K562 (cell line): ENCODE measurements around the gene MMP23B. TPM values are rescaled to one million over a fixed set of nuclear protein-coding genes. Genes with fewer than 3 reads are reported as not detected.

ENCODE experiments used
- ARHGAP35 ChIP-seq: fragments of 450-650 bp; IDR thresholded peaks from 2 replicates; pipeline ENCODE4 v1.6.1; 2018; ENCODE audit not compliant: partially characterized antibody
- BACH1 ChIP-seq: fragments of 200-800 bp; sonication (Bioruptor generic); IDR thresholded peaks from 2 replicates; pipeline ENCODE4 v1.6.1; 2016; ENCODE audit warnings: missing genetic modification characterization, missing compliant biosample characterization
- FOXK2 ChIP-seq, 2 experiments: fragments of 450-650 bp; IDR thresholded peaks in 1 of 2; conservative IDR thresholded peaks in 1 of 2; 2 replicates each; pipeline ENCODE4 v1.6.1; 2016; ENCODE audit warnings: low read depth in 2 of 2, mild to moderate bottlenecking in 1 of 2
- HMGN3 ChIP-seq: IDR thresholded peaks from 2 replicates; pipeline ENCODE4 v1.6.1; 2011; ENCODE audit warnings: borderline replicate concordance, low read depth, mild to moderate bottlenecking, mixed read lengths, low read length; ENCODE audit not compliant: insufficient read length; ENCODE audit errors: extremely low read depth
- JUN ChIP-seq, 2 experiments: sonication (generic) in 1 of 2; formaldehyde crosslinking in 1 of 2; IDR thresholded peaks; 2 replicates each; pipeline versions ENCODE4 v1.6.1 to v1.8.0; 2012 to 2022; ENCODE audit warnings: borderline replicate concordance in 2 of 2, mild to moderate bottlenecking in 2 of 2, improper control_type of control experiment in 1 of 2, low read depth in 1 of 2, low read length in 1 of 2, missing genetic modification reagents in 1 of 2
- MAZ ChIP-seq, 2 experiments: fragments of 450-650 bp in 1 of 2; sonication (generic) in 1 of 2; formaldehyde crosslinking; IDR thresholded peaks in 1 of 2; conservative IDR thresholded peaks in 1 of 2; 2 replicates each; pipeline versions ENCODE4 v1.4.0 to v1.5.0; 2020; ENCODE audit warnings: mild to moderate bottlenecking in 1 of 2, missing genetic modification reagents in 1 of 2
- MCM5 ChIP-seq: fragments of 450-650 bp; IDR thresholded peaks from 2 replicates; pipeline ENCODE4 v1.6.1; 2016; ENCODE audit warnings: low read depth
- NCOA4 ChIP-seq: fragments of 450-650 bp; IDR thresholded peaks from 2 replicates; pipeline ENCODE4 v1.6.1; 2018; ENCODE audit warnings: mild to moderate bottlenecking; ENCODE audit not compliant: partially characterized antibody
- PHB2 ChIP-seq: fragments of 450-650 bp; IDR thresholded peaks from 2 replicates; pipeline ENCODE4 v1.6.1; 2017; ENCODE audit warnings: low read depth
- POLR2AphosphoS2 ChIP-seq: IDR thresholded peaks from 2 replicates; pipeline ENCODE4 v1.6.1; 2012; ENCODE audit warnings: low read length, improper control_type of control experiment
- RB1 ChIP-seq: fragments of 450-650 bp; IDR thresholded peaks from 2 replicates; pipeline ENCODE4 v1.6.1; 2017; ENCODE audit warnings: low read depth, mild to moderate bottlenecking
- ZBTB1 ChIP-seq: sonication (generic); formaldehyde crosslinking; IDR thresholded peaks from 2 replicates; pipeline ENCODE4 v1.8.1; 2023; ENCODE audit warnings: missing genetic modification reagents, low read depth, mild to moderate bottlenecking, borderline replicate concordance
- ZEB2 ChIP-seq: fragments of 450-650 bp; IDR thresholded peaks from 2 replicates; pipeline ENCODE4 v1.6.1; 2016
- ZNF507 ChIP-seq: conservative IDR thresholded peaks from 2 replicates; pipeline ENCODE4 v1.6.1; 2017; ENCODE audit warnings: missing genetic modification characterization, missing compliant biosample characterization
- polyA plus RNA-seq, 8 experiments: library from polyadenylated mRNA; depleted of rRNA in 4 of 8; stranded (reverse) in 5 of 8; unstranded in 3 of 8; fragments of >200 nt; fragmentation: Nextera tagmentation in 2 of 8; fragmentation: Illumina TruSeq in 1 of 8; extraction: Ambion mirVana in 2 of 8; extraction: Trizol in 1 of 8; gene quantifications; 2 replicates each; pipeline versions ENCODE4 v1.2.1 to v1.2.3, GENCODE V29; 2011 to 2014; ENCODE audit warnings: inconsistent platforms in 1 of 8, missing spikeins in 1 of 8
- total RNA-seq, 7 experiments: library from RNA; depleted of rRNA in 6 of 7; stranded (reverse); fragments of >200 nt in 6 of 7; fragmentation: Illumina TruSeq in 2 of 7; extraction: Trizol in 2 of 7; gene quantifications; 2 replicates each; pipeline versions ENCODE4 v1.2.1 to v1.2.3, GENCODE V29; 2011 to 2021; ENCODE audit warnings: low replicate concordance in 1 of 7
- TF ChIP-seq, protein P1 (sequence below): fragments of 450-650 bp; IDR thresholded peaks from 2 replicates; pipeline ENCODE4 v1.6.1; 2016; ENCODE audit warnings: low read depth
- TF ChIP-seq, protein P2 (sequence below), 2 experiments: fragments of 450-650 bp; conservative IDR thresholded peaks; 2 replicates each; pipeline ENCODE4 v1.6.1; 2017; ENCODE audit warnings: mild to moderate bottlenecking in 2 of 2, moderate library complexity in 2 of 2
- TF ChIP-seq, protein P3 (sequence below): fragments of 250-450 bp; sonication (Bioruptor Pico); IDR thresholded peaks from 2 replicates; pipeline ENCODE4 v1.6.1; 2021; ENCODE audit warnings: mild to moderate bottlenecking

MMP23B gene
- total and polyA plus RNA-seq, 9 of the 15 experiments (the other 6 are each of a cell fraction or from before 2014, with no cell fraction given) = 0.28 to 1.2 (median 0.41) TPM; not detected in 5

DNA sequence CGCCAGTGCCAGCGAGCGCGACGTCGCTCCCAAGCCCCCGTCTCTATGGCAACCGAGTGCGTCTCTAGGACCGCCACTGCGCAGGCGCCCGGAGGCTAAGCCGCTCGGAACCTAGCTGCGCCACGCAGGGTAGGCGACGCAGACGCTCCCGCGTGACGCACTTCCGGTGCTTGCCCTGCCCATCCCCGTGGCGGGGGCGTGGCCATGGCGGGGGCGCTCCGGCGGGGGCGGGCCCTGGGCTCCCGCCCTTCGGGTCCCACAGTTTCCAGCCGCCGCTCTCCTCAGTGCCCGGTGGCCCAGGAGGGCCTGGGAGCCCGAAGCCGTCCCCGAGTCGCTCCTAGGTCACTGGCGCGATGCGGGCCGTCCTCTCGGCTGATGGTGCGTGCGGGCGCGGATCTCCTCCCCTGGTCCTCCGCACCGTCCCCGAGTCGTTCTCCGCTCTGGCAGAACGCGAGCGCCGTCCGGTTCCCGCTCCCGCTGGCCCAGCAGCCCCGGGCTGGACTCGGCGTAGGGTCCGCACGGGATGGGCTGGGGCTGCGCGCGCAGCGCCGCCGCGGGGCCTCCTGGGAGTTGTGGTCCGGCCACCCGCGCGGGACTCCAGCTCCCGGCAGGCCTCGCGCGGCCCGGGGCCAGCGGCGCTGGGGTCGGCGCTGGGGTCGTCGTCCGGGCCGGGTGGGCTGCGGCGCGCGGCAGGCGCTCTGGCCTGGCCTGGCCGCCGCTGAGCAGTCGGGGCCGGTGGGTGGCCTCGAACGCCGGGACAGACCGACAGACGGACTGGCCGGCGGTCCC, 16.5 kb upstream of the MMP23B start, which contains the start of gene MIB2 (continued):
- TF ChIP-seq, protein P1, sequence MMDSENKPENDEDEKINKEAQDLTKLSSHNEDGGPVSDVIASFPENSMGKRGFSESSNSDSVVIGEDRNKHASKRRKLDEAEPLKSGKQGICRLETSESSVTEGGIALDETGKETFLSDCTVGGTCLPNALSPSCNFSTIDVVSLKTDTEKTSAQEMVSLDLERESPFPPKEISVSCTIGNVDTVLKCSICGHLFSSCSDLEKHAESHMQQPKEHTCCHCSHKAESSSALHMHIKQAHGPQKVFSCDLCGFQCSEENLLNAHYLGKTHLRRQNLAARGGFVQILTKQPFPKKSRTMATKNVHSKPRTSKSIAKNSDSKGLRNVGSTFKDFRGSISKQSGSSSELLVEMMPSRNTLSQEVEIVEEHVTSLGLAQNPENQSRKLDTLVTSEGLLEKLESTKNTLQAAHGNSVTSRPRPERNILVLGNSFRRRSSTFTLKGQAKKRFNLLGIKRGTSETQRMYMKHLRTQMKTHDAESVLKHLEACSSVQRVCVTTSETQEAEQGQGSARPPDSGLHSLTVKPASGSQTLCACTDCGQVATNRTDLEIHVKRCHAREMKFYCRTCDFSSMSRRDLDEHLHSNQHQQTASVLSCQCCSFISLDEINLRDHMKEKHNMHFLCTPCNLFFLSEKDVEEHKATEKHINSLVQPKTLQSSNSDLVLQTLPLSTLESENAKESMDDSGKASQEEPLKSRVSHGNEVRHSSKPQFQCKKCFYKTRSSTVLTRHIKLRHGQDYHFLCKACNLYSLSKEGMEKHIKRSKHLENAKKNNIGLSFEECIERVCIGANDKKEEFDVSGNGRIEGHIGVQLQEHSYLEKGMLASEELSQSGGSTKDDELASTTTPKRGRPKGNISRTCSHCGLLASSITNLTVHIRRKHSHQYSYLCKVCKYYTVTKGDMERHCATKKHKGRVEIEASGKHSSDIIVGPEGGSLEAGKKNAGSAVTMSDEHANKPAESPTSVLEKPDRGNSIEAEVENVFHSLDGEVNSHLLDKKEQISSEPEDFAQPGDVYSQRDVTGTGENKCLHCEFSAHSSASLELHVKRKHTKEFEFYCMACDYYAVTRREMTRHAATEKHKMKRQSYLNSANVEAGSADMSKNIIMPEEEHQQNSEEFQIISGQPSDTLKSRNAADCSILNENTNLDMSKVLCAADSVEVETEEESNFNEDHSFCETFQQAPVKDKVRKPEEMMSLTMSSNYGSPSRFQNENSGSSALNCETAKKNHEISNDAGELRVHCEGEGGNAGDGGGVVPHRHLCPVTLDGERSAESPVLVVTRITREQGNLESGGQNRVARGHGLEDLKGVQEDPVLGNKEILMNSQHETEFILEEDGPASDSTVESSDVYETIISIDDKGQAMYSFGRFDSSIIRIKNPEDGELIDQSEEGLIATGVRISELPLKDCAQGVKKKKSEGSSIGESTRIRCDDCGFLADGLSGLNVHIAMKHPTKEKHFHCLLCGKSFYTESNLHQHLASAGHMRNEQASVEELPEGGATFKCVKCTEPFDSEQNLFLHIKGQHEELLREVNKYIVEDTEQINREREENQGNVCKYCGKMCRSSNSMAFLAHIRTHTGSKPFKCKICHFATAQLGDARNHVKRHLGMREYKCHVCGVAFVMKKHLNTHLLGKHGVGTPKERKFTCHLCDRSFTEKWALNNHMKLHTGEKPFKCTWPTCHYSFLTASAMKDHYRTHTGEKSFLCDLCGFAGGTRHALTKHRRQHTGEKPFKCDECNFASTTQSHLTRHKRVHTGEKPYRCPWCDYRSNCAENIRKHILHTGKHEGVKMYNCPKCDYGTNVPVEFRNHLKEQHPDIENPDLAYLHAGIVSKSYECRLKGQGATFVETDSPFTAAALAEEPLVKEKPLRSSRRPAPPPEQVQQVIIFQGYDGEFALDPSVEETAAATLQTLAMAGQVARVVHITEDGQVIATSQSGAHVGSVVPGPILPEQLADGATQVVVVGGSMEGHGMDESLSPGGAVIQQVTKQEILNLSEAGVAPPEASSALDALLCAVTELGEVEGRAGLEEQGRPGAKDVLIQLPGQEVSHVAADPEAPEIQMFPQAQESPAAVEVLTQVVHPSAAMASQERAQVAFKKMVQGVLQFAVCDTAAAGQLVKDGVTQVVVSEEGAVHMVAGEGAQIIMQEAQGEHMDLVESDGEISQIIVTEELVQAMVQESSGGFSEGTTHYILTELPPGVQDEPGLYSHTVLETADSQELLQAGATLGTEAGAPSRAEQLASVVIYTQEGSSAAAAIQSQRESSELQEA = no peak
- TF ChIP-seq JUN (IDR thresholded peaks at IDR 0.05; ENCODE audit: borderline replicate concordance, low read depth, low read length) (peak; percentile 61; the same call in 1 of the 2 replicates), JUN (CRISPR knock-in tag; IDR thresholded peaks at IDR 0.05; ENCODE audit: borderline replicate concordance) (no peak), RB1 (peak; percentile 77), PHB2 (no peak), POLR2AphosphoS2 (0 out of 2 replicates have a peak, but pooled peaks have one; percentile 72), ARHGAP35 (no peak), NCOA4 (no peak), MCM5 (no peak), ZBTB1 (CRISPR knock-in tag) (peak; percentile 72; the same call in 1 of the 2 replicates), ZEB2 (0 out of 2 replicates have a peak, but pooled peaks have one; percentile 26), FOXK2 (conservative IDR thresholded peaks at IDR 0.05 in 1 of 2, IDR thresholded peaks at IDR 0.05 in 1 of 2; ENCODE audit: low read depth in 2 of 2) (peak in 1 of 2 experiments; percentile 2; a peak in 1 of 4 replicates), BACH1 (tag) (no peak), HMGN3 (peak; percentile 75), MAZ (CRISPR knock-in tag; conservative IDR thresholded peaks at IDR 0.05 in 1 of 2, IDR thresholded peaks at IDR 0.05 in 1 of 2) (peak; percentile 93 to 99), ZNF507 (tag) (no peak)
- TF ChIP-seq, protein P2, sequence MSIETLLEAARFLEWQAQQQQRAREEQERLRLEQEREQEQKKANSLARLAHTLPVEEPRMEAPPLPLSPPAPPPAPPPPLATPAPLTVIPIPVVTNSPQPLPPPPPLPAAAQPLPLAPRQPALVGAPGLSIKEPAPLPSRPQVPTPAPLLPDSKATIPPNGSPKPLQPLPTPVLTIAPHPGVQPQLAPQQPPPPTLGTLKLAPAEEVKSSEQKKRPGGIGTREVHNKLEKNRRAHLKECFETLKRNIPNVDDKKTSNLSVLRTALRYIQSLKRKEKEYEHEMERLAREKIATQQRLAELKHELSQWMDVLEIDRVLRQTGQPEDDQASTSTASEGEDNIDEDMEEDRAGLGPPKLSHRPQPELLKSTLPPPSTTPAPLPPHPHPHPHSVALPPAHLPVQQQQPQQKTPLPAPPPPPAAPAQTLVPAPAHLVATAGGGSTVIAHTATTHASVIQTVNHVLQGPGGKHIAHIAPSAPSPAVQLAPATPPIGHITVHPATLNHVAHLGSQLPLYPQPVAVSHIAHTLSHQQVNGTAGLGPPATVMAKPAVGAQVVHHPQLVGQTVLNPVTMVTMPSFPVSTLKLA (conservative IDR thresholded peaks at IDR 0.05) = peak; percentile 88 to 94
- TF ChIP-seq, protein P3, sequence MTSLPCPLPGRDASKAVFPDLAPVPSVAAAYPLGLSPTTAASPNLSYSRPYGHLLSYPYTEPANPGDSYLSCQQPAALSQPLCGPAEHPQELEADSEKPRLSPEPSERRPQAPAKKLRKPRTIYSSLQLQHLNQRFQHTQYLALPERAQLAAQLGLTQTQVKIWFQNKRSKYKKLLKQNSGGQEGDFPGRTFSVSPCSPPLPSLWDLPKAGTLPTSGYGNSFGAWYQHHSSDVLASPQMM (CRISPR knock-in tag) = no peak
